Testis (tissue), 2 donors: ENCODE data around the gene ITGA11.

Experiments
- POLR2A ChIP-seq: fragments of 450-650 bp; IDR thresholded peaks from one replicate; pipeline ENCODE4 v1.6.1; 2017; ENCODE audit warnings: antibody characterized with exemption, mild to moderate bottlenecking, moderate library complexity
- TF ChIP-seq, protein P1 (sequence below), 3 experiments: fragments of 450-650 bp in 2 of 3; fragments of 200-600 bp in 1 of 3; sonication (generic) in 1 of 3; IDR thresholded peaks; one replicate each; pipeline ENCODE4 v1.5.1; 2016 to 2019; ENCODE audit warnings: antibody characterized with exemption in 3 of 3, mild to moderate bottlenecking in 2 of 3, moderate library complexity in 1 of 3

DNA sequence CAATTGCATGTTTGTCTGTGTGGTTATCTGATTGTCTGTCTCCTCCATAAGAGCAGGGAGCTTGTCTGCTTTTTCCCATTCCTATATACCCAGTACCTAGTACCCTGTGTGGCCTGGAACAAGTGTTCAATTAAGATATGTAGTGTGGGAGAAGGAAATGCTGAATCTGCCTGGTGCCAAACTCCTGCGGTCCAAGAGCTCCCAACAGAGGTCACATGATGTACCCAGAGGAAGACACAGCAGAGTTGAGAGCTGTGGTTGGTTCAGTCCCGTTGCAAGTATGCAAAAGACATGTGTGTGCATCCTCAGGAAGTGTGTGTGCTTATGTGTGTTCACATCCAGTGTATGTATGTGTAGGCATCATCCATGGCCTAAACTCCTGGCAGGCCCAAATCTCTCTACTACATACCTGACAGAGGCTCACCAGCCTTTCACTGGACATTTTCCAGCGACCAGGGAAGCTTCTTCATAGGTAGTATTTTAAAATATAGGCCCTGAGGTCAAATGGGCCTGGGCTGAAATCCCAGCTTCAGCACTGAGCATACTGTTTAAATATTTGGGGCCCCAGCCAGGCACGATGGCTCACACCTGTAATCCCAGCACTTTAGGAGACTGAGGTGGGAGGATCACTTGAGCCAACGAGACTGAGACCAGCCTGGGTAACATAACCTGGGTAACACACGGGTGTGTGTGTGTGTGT lies 34.0 kb upstream of the ITGA11 start:
- TF ChIP-seq, protein P1, sequence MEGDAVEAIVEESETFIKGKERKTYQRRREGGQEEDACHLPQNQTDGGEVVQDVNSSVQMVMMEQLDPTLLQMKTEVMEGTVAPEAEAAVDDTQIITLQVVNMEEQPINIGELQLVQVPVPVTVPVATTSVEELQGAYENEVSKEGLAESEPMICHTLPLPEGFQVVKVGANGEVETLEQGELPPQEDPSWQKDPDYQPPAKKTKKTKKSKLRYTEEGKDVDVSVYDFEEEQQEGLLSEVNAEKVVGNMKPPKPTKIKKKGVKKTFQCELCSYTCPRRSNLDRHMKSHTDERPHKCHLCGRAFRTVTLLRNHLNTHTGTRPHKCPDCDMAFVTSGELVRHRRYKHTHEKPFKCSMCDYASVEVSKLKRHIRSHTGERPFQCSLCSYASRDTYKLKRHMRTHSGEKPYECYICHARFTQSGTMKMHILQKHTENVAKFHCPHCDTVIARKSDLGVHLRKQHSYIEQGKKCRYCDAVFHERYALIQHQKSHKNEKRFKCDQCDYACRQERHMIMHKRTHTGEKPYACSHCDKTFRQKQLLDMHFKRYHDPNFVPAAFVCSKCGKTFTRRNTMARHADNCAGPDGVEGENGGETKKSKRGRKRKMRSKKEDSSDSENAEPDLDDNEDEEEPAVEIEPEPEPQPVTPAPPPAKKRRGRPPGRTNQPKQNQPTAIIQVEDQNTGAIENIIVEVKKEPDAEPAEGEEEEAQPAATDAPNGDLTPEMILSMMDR (IDR thresholded peaks at IDR 0.05), result no peak
- no peak for TF ChIP-seq POLR2A
